OCI-LY1 (cell line): ENCODE data around the gene IL1RAPL2.

Experiments
- CTCF ChIP-seq: fragments of 200-600 bp; sonication (generic), shearing (Covaris generic); IDR thresholded peaks from 2 replicates; pipeline ENCODE4 v1.5.1; 2017; ENCODE audit warnings: mild to moderate bottlenecking, antibody characterized with exemption, low read length, moderate library complexity, mixed read lengths
- EZH2 ChIP-seq: fragments of 200-600 bp; sonication (generic), shearing (Covaris generic); IDR thresholded peaks from 2 replicates; pipeline ENCODE4 v1.8.0; 2017; ENCODE audit warnings: borderline replicate concordance, mixed run types, mild to moderate bottlenecking, antibody characterized with exemption, low read length, moderate library complexity, mixed read lengths

GRCh38 chrX:105460376-105460775 lies 894.4 kb downstream of the IL1RAPL2 start:
- TF ChIP-seq CTCF (no peak), EZH2 (no peak)
